HG03045 (cell line): ENCODE measurements around the gene SDR42E2.
"Not testable (repeated sequence)": the region's sequence is repeated elsewhere in the genome, so short reads cannot be mapped to it uniquely, and the experiment has no call there.

ENCODE experiments used
- ATAC-seq: cut with Tn5 transposase; IDR thresholded peaks from one replicate; pipeline ENCODE4 v1.9.1; 2021; ENCODE audit warnings: mild to moderate bottlenecking, moderate library complexity; ENCODE audit not compliant: unreplicated experiment

Gene SDR42E2

GRCh38 chr16:22210285-22210684 is 48.0 kb downstream of the SDR42E2 start:
- ATAC-seq = no peak

DNA sequence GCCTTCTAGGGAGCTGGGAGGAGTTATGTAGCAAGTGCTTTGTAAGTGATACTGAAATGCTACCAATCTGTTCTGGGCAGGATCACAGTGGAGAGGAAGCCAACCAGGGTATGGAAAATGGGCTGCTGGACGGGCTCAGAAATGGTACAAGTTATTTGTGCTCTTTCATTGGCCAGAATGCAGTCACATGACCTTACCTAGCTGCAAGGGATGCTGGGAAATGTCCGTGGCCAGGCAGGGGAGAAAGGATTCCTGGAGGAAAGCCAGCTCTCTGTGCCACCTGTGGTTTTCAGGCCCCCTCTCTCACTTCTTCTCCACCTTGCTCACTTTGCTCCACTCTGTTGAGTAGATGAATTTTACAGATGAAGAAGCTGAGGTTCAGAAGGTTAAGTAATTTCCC is 48.5 kb downstream of the SDR42E2 start:
- no peak for ATAC-seq

DNA sequence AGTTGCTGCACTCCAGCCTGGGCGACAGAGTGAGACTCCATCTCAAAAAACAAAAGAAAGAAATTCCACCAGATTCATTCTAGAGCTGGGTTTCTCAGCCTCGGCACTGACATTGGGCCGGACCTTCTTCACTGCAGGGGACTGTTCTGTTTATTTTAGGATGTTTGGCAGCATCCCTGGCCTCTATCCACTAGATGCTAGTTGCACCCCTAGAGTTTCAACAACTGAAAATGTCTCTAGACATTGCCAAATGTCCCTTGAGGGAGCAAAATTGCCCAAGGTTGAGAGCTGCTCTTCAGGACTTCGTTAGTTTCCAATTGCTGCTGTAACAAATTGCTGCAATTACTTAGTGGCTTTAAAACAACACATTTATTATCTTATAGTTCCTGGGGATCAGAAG is 50.9 kb downstream of the SDR42E2 start:
- no peak for ATAC-seq

- ATAC-seq = no peak
Measured at GRCh38 chr16:22213801-22214200, 51.5 kb downstream of the SDR42E2 start.

DNA sequence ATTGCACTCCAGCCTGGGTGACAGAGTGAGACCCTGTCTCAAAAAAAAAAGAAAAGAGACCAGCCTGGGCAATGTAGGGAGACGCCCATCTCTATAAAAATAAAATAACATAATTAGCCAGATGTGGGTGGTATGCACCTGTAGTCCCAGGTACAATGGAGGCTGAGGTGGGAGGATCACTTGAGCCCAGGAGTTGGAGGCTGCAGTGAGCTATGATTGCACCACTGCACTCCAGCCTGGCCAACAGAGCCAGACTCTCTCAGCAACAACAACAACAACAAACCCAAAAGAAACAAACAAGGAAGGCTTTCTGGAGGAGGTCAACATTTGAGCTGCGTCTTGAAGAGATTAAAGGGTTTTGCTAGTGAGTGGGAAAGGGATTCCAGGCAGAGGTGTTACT is 52.1 kb downstream of the SDR42E2 start:
- no peak for ATAC-seq

DNA sequence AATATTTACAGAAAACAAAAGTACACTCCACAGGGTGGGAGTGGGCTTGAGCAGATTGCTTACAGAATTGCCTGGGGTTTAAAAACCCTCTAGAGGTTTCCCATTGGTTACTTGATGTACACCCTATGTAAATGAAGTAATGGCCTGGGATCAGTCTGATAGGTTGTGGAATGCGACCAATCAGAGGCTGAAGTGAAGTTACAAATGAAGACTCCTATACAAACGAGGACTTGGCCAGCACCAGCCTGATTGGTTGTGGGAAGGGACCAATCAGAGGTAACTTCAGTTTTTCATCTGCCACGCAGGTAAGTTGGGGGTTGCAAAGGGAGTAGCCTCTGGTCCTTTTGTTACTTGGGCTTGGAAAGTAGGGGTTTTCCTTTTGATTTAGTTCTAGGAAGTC is 52.6 kb downstream of the SDR42E2 start:
- ATAC-seq = no peak

DNA sequence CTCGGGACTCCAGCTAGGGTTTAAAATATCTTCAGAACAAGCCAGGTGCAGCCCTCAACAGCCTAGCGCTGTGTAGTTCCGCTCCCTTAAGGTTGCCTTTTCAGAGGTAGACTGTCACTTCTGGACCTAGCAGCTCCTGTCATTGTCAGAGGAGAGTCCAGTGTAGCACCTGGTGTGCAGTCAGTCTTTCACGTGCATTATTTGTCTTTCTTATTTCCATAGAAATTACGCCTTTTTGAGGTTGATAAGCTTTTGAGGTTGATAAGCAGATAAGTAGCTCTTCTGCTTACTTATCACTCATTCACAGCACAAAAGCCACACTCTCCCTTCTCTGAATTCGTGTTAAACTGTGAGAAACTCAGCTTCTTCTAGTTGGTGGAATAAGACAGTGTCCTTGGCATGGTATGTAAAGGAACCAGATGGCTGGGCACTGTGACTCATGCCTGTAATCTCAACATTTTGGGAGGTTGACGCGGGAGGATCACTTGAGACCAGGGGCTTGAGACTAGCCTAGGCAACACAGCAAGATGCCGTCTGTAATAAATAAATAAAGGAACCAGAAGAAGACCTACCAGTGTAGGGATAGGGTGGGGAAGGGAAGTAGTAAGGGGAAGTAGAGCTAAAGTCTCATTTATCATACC is 54.0 kb downstream of the SDR42E2 start:
- ATAC-seq = no peak

- not testable (repeated sequence) for ATAC-seq
Measured at GRCh38 chr16:22216832-22217225, 54.5 kb downstream of the SDR42E2 start.

DNA sequence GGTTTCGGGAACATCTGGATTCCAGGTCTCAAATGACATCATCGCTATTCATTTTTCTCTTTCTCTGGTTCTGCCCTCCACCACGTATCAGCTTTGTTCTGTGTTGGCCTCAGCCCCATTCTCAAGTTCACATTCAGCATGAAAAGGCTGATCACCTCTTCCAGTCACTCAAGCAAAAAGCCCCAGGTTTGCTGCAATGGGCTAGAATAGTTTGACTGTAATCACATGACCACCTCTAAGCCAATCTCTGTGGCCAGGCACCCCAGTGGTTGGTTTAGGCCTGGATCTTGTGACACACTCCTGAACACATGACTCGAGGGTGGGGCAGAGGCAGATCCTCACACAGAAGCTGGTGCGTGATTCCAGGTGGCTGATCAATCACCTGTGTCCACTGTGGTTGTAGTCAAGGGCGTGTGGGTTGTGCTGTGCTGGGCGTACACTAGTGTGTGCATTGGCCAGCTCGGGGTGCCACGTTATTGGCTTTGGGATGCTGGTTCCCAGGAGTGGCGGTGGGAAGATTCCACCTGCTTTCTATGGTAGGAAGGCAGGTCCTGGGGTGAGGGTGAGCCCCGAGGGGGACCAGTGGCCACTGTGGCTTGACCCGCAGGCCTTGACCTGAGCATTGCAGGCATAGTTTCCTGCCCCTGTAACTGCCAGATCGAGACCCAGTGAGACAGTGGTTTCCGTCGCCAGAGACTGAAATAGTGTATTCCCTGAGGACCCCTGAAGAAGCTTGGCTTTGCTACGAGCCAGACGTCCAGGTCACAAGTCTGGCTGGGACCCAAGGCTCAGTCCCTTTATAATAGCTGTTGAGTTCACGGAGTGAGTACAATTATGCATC is 55.8 kb downstream of the SDR42E2 start:
- ATAC-seq = peak; percentile 76

DNA sequence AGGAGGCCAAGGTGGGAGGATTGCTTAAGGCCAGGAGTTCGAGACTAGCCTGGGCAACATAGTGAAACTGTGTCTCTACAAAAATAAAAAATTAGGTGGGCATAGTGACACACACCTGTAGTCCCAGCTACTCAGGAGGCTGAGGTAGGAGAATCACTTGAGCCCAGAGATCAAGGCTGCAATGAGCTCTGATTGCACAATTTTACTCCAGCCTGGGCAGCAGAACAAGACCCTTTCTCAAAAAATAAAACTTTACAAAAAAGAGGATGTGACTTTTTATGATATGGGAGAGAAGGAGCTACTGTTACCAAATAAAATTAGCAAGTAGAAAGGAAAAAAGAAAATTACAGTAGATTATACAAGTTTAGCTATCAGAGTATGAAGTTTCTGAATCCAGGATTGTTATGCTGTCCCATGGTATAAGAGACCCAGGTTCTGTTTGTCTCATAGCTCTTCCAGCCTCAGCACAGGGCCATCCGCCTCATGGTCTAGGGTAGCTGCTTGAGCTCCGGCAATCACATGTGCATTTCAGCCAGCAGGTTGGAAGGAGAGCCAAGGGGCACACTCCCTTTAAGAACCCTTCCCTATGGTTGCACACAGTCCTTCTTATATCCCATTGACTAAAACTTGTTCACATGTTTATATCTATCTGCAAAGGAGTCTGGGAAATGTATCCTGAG is 57.2 kb downstream of the SDR42E2 start:
- no peak for ATAC-seq

GRCh38 chr16:22220069-22220440 is 57.7 kb downstream of the SDR42E2 start:
- no peak for ATAC-seq

DNA sequence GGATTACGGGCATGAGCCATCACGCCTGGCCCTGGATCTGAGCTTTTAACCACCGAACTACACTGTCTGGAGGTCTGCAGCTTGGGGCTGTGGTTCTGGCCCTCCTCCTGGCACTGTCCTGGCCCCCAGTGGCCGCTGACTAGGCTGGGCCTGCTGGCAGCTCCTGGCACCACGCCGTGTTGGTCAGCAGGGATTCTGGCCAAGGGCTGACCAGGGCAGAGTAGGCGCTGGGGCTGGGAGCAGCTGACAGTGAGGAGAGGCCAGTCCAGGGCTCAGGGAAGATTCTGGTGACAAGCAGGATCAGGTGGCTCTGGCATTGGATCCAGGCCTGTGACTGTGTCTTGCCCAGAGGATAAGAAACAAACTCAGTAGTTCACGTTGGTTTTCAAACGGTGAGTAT is 58.4 kb downstream of the SDR42E2 start:
- no peak for ATAC-seq

DNA sequence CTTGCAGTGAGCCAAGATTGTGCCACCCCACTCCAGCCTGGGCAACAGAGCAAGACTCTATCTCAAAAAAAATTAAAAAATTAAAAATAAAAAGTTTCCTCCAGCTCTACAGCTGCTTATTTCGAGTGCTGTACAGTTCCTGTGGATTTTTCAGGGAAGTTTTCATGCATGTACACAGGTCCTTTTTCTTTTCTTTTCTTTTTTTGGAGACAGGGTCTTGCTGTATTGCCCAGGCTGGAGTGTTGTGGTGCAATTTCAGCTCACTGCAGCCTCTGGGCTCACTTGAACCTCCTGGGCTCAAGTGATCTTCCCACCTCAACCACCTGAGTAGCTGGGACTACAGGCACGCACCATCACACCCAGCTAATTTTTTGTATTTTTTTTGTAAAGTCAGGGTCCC is 59.7 kb downstream of the SDR42E2 start:
- no peak for ATAC-seq

- ATAC-seq = no peak
Measured at GRCh38 chr16:22222998-22223397, 60.7 kb downstream of the SDR42E2 start.

GRCh38 chr16:22225060-22225459 is 62.8 kb downstream of the SDR42E2 start:
- ATAC-seq = no peak

DNA sequence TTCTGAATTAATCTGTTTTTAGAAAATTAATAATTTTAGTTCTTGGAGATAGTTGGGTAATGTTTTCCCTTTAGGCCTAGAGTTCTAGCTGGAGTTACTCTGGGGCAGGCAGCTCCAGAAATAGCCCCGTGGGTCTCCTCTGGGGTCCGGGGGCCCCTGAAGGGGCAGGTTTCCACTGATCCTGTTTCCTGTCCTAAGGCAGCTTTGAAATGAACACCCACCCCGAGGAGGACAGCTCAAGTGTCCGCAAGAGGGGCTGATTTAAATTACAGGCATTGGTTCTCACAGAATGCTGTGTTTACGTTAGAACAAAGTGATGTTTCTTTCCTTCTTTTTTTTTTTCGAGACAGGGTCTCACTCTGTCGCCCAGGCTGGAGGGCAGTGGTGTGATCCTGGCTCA is 67.6 kb downstream of the SDR42E2 start:
- ATAC-seq = no peak

DNA sequence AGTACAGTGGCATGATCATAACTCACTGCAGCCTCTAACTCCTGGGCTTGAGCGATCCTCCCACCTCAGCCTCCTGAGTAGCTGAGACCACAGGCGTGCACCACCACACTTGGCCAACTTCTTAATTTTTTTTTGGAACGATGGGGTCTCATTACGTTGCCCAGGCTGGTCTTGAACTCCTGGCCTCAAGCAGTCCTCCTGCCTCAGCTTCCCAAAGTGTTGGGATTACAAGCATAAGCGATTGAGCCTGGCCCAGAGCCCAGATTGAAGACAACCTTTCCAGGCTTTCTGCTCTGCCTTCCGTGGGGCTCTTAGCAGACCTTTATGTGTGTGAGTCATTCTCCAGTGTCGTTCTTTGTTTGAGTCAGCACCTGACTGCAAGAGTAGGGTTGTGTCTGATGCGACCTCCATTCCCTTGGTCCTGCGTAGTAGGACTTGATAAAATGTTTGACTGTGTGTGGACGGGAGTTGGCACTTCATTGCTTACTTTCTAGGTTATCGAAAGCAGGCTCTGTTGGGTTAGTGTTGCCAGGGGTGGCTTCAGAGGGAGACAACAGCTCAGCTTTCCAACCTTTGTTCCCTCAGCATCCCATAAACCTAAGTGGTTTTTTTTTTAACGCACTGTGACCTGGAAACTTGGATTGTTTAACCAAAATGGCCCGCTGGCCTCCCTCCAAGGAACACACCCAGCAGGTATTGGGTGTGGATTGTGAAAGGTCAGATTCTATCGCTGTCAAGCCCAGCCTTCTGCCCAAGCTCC is 70.2 kb downstream of the SDR42E2 start:
- no peak for ATAC-seq

DNA sequence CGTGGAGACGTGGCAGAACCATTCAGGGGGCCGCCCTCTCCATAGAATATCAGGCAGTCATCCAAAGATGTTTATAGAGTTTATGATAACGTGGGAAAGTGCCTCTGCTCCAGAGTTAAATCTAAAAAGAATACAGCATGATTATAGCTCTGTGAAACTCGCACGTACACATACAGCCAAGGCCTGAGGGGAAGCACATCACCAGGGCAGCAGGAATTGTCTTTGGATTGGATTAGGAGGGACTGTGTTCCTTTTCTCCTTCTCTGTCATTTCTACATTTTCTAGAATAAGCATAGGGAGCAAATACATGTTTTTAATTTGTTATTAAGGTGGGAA is 70.7 kb downstream of the SDR42E2 start:
- ATAC-seq = no peak

GRCh38 chr16:22235839-22236745 is 73.8 kb downstream of the SDR42E2 start:
- no peak for ATAC-seq

- ATAC-seq = no peak
Measured at GRCh38 chr16:22239131-22239805, 77.0 kb downstream of the SDR42E2 start.
